HCT116 (cell line): Measurements from ENCODE around the gene HSPA9. TPM values are rescaled to one million over a fixed set of nuclear protein-coding genes. Genes with fewer than 3 reads are reported as not detected.

ENCODE experiments used
- ATAC-seq: fragments of 200-7000 bp; cut with Tn5 transposase; 2 replicates; pipeline ENCODE4 v1.9.1; 2020; ENCODE audit warnings: mild to moderate bottlenecking, moderate library complexity
- BruUV-seq: library from RNA; stranded (reverse); fragments of 400-500 nt; replicated peaks from 2 replicates; lab custom pipeline; 2021; lab: Mats Ljungman, UMichigan
- CTCF ChIA-PET: fragments of 300-600 bp; sonication (Branson Sonifier 250); formaldehyde crosslinking; loops from one replicate; lab custom pipeline; 2021; ENCODE audit warnings: antibody characterized with exemption; lab: Charles Lee
- POLR2A ChIA-PET: fragments of 300-600, 350-600 bp; sonication (Branson Sonifier 250); formaldehyde crosslinking; loops from one replicate; lab custom pipeline; 2021; ENCODE audit warnings: antibody characterized with exemption; lab: Charles Lee
- RAD21 ChIA-PET, 2 experiments: fragments of 300-600 bp; sonication (Branson Sonifier 250); formaldehyde crosslinking; loops; one replicate each; lab custom pipeline; 2023; ENCODE audit warnings: low total read pairs in 2 of 2; ENCODE audit not compliant: uncharacterized antibody in 2 of 2, unreplicated experiment in 2 of 2, low non-redundant PET in 1 of 2; lab: Charles Lee
- DNase-seq: peaks from one replicate; pipeline ENCODE4 v3.0.0-alpha.2; 2010; ENCODE audit warnings: low read depth, low spot score
- H2AFZ ChIP-seq: fragments of 200-600 bp; shearing (Covaris generic), sonication (generic); 2 replicates; pipeline ENCODE4 v1.6.1; 2017; ENCODE audit warnings: low read depth, mixed run types, mixed read lengths, antibody characterized with exemption, low read length; ENCODE audit not compliant: poor library complexity, severe bottlenecking
- H3K27ac ChIP-seq: 2 replicates; pipeline ENCODE4 v1.5.1; 2012; ENCODE audit warnings: low read depth, low read length
- H3K27me3 ChIP-seq: fragments of 200-600 bp; sonication (generic); 2 replicates; pipeline ENCODE4 v1.6.1; 2016; ENCODE audit warnings: mixed run types, low read length, mixed read lengths; ENCODE audit not compliant: insufficient read depth
- H3K36me3 ChIP-seq, 2 experiments: fragments of 200-500 bp in 1 of 2; fragments of 200-600 bp in 1 of 2; sonication (Bioruptor generic) in 1 of 2; sonication (generic) in 1 of 2; 2 replicates each; pipeline versions ENCODE4 v1.5.1 to v1.6.1; 2014 to 2016; ENCODE audit warnings: low read length in 2 of 2, inconsistent platforms in 1 of 2, mixed read lengths in 1 of 2, mixed run types in 1 of 2; ENCODE audit not compliant: insufficient read depth in 2 of 2, control insufficient read depth in 1 of 2
- H3K4me1 ChIP-seq, 2 experiments: fragments of 200-600 bp in 1 of 2; sonication (generic) in 1 of 2; 2 replicates each; pipeline versions ENCODE4 v1.5.1 to v1.6.1; 2012 to 2017; ENCODE audit warnings: low read length in 2 of 2, inconsistent platforms in 1 of 2, mild to moderate bottlenecking in 1 of 2, mixed read lengths in 1 of 2, mixed run types in 1 of 2, moderate library complexity in 1 of 2; ENCODE audit not compliant: insufficient read depth in 2 of 2, control insufficient read depth in 1 of 2
- H3K4me2 ChIP-seq: fragments of 200-600 bp; sonication (generic); 2 replicates; pipeline ENCODE4 v1.6.1; 2017; ENCODE audit warnings: mixed run types, low read length, mixed read lengths
- H3K4me3 ChIP-seq, 2 experiments: fragments of 200-600 bp in 1 of 2; sonication (generic) in 1 of 2; replicated peaks in 1 of 2; 2 replicates each; pipeline ENCODE4 v1.5.1; 2011 to 2016; ENCODE audit warnings: low read length in 2 of 2, control low read depth in 1 of 2, low read depth in 1 of 2, mild to moderate bottlenecking in 1 of 2, mixed read lengths in 1 of 2, mixed run types in 1 of 2
- H3K79me2 ChIP-seq: fragments of 200-600 bp; sonication (generic); 2 replicates; pipeline ENCODE4 v1.6.1; 2017; ENCODE audit warnings: mild to moderate bottlenecking, mixed run types, low read length, moderate library complexity, mixed read lengths; ENCODE audit not compliant: insufficient read depth
- H3K9ac ChIP-seq: fragments of 200-600 bp; sonication (generic); 2 replicates; pipeline ENCODE4 v1.6.1; 2016; ENCODE audit warnings: low read length, mixed read lengths
- H3K9me2 ChIP-seq: fragments of 200-600 bp; sonication (generic), shearing (Covaris generic); 2 replicates; pipeline ENCODE4 v1.6.1; 2017; ENCODE audit warnings: mixed run types, mild to moderate bottlenecking, moderate library complexity; ENCODE audit not compliant: insufficient read depth
- H3K9me3 ChIP-seq, 2 experiments: fragments of 200-500 bp in 1 of 2; fragments of 200-600 bp in 1 of 2; sonication (Bioruptor generic) in 1 of 2; sonication (generic) in 1 of 2; 2 replicates each; pipeline ENCODE4 v1.6.1; 2014 to 2017; ENCODE audit warnings: low read length in 2 of 2, mixed read lengths in 2 of 2, inconsistent platforms in 1 of 2, low read depth in 1 of 2, mild to moderate bottlenecking in 1 of 2, mixed run types in 1 of 2, moderate library complexity in 1 of 2; ENCODE audit not compliant: control insufficient read depth in 1 of 2, insufficient read depth in 1 of 2
- H4K20me1 ChIP-seq: fragments of 200-600 bp; sonication (generic), shearing (Covaris generic); 2 replicates; pipeline ENCODE4 v1.6.1; 2017; ENCODE audit warnings: mixed run types, mild to moderate bottlenecking, moderate library complexity; ENCODE audit not compliant: insufficient read depth
- CBX3 ChIP-seq: IDR thresholded peaks from 2 replicates; pipeline ENCODE4 v1.6.1; 2012; ENCODE audit warnings: low read depth
- EZH2 ChIP-seq: fragments of 200-600 bp; sonication (generic); IDR thresholded peaks from 2 replicates; pipeline ENCODE4 v1.6.1; 2017; ENCODE audit warnings: antibody characterized with exemption, mixed run types
- MAX ChIP-seq: IDR thresholded peaks from 2 replicates; pipeline ENCODE4 v1.6.1; 2012
- RAD21 ChIP-seq: IDR thresholded peaks from 2 replicates; pipeline ENCODE4 v1.6.1; 2012; ENCODE audit warnings: low read depth, mild to moderate bottlenecking
- SIN3A ChIP-seq: IDR thresholded peaks from 2 replicates; pipeline ENCODE4 v1.6.1; 2012; ENCODE audit warnings: low read depth
- SRF ChIP-seq: IDR thresholded peaks from 2 replicates; pipeline ENCODE4 v1.6.1; 2012; ENCODE audit warnings: low read depth
- YY1 ChIP-seq: IDR thresholded peaks from 2 replicates; pipeline ENCODE4 v1.6.1; 2011; ENCODE audit warnings: low read length, low read depth, moderate library complexity, mild to moderate bottlenecking; ENCODE audit not compliant: insufficient replicate concordance; ENCODE audit errors: extremely low read depth
- ZFX ChIP-seq: fragments of 450-650 bp; IDR thresholded peaks from 2 replicates; pipeline ENCODE4 v1.6.1; 2017
- intact Hi-C: fragments of 100-400 bp; cut with micrococcal nuclease; formaldehyde crosslinking; loops from 2 replicates; pipeline ENCODE4 v1.10.0; 2022
- total RNA-seq: library from RNA; stranded (reverse); gene quantifications from one replicate; pipeline ENCODE4 v1.2.1, GENCODE V29; 2021; ENCODE audit not compliant: unreplicated experiment
- TF ChIP-seq, protein P1 (sequence below), 3 experiments: fragments of 200-600 bp in 1 of 3; sonication (generic) in 1 of 3; IDR thresholded peaks in 2 of 3; conservative IDR thresholded peaks in 1 of 3; 2 replicates each; pipeline ENCODE4 v1.5.1; 2012 to 2017; ENCODE audit warnings: low read depth in 2 of 3, low read length in 2 of 3, antibody characterized with exemption in 1 of 3, borderline replicate concordance in 1 of 3, control low read depth in 1 of 3, mild to moderate bottlenecking in 1 of 3, mixed read lengths in 1 of 3, mixed run types in 1 of 3, moderate library complexity in 1 of 3; ENCODE audit not compliant: insufficient read depth in 1 of 3
- TF ChIP-seq, protein P2 (sequence below): IDR thresholded peaks from 2 replicates; pipeline ENCODE4 v1.6.1; 2011; ENCODE audit warnings: mild to moderate bottlenecking, low read length, moderate library complexity; ENCODE audit not compliant: insufficient replicate concordance; ENCODE audit errors: extremely low read depth
- TF ChIP-seq, protein P3 (sequence below): IDR thresholded peaks from 2 replicates; pipeline ENCODE4 v1.6.1; 2012; ENCODE audit warnings: low read depth

HSPA9 gene
- total RNA-seq, 1 experiment from 2014 or later: 486 TPM

DNA sequence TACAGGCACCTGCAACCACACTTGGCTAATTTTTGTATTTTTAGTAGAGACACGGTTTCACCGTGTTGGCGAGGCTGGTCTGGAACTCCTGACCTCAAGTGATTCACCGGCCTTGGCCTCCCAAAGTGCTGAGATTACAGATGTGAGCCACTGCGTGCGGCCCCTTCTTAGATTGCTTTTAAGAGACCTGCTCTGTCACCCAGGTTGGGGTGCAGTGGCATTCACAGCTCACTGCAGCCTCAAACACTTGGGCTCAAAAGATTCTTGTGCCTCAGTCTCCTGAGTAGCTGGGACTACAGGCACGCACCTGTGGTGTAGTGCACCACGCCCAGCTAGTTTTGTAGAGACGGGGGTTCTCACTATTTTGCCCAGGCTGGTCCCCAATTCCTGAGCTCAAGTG lies 11.0 kb downstream of the HSPA9 start (continued):
- TF ChIP-seq, protein P1, sequence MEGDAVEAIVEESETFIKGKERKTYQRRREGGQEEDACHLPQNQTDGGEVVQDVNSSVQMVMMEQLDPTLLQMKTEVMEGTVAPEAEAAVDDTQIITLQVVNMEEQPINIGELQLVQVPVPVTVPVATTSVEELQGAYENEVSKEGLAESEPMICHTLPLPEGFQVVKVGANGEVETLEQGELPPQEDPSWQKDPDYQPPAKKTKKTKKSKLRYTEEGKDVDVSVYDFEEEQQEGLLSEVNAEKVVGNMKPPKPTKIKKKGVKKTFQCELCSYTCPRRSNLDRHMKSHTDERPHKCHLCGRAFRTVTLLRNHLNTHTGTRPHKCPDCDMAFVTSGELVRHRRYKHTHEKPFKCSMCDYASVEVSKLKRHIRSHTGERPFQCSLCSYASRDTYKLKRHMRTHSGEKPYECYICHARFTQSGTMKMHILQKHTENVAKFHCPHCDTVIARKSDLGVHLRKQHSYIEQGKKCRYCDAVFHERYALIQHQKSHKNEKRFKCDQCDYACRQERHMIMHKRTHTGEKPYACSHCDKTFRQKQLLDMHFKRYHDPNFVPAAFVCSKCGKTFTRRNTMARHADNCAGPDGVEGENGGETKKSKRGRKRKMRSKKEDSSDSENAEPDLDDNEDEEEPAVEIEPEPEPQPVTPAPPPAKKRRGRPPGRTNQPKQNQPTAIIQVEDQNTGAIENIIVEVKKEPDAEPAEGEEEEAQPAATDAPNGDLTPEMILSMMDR (IDR thresholded peaks at IDR 0.05 in 2 of 3, conservative IDR thresholded peaks at IDR 0.05 in 1 of 3; ENCODE audit: borderline replicate concordance in 1 of 3, insufficient read depth in 1 of 3, low read depth in 2 of 3, low read length in 2 of 3): no peak

DNA sequence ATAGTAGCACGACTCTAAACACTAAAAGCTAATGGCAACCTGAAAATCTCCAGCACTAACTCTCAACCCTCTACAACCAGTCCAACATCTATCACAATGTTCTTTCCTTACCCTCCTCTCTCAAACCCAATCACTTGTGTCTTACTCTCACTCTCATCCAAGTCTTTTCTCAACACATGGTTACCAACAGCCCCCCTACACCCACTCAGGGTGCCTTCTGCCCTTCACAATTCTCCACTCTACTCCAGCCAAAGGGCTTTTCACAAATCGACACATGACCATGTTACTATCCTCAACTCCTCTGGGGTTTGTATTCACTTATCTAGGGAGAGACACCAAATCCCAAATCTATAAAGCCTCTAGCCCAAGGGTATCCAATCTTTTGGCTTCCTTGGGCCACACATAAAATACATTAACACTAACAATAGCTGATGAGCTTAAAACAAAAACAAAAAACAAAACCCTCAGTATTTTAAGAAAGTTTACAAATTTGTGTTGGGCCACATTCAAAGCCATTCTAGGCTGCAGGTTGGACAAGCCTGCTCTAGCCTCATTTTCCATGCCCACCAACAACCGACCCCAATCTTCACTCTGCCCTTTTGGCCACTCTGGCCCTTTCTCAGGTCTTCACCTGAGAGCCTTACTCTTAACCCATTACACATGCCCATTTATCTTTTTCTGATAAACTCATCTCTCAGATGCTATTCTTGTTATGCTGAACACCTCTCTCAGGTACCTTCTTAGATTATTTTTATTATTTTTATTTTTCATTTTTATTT lies 11.7 kb downstream of the HSPA9 start:
- Histone ChIP-seq H2AFZ (no peak overlapping the region), H3K4me3 (no peak overlapping the region), H3K9me3 (no peaks in the 10 kb centered on the region), H3K36me3 (peaks cover 76 to 84% of the 10 kb centered on the region in 2 experiments), H3K9me2 (no peaks in the 10 kb centered on the region), H3K4me2 (no peak overlapping the region), H3K27me3 (no peaks in the 10 kb centered on the region), H3K79me2 (peaks cover 97% of the 10 kb centered on the region), H3K27ac (no peak overlapping the region), H3K9ac (no peak overlapping the region), H4K20me1 (peaks cover 38% of the 10 kb centered on the region; the same call in 1 of the 2 replicates), H3K4me1 (no peaks in the 10 kb centered on the region)
- ChIA-PET POLR2A (interaction anchor here (1.1 to 1.5 kb wide), 4 partner anchors 10 to 20 kb away, joined by 3 to 5 read pairs (median 4); partner anchors contain the start of genes ETF1 and HSPA9), CTCF (no interaction called here), RAD21 (no interaction called here)
- no TSS peak for BruUV-seq
- ATAC-seq (no peak), DNase-seq (no peak)
- intact Hi-C loops: no loop called here
- TF ChIP-seq, protein P2, sequence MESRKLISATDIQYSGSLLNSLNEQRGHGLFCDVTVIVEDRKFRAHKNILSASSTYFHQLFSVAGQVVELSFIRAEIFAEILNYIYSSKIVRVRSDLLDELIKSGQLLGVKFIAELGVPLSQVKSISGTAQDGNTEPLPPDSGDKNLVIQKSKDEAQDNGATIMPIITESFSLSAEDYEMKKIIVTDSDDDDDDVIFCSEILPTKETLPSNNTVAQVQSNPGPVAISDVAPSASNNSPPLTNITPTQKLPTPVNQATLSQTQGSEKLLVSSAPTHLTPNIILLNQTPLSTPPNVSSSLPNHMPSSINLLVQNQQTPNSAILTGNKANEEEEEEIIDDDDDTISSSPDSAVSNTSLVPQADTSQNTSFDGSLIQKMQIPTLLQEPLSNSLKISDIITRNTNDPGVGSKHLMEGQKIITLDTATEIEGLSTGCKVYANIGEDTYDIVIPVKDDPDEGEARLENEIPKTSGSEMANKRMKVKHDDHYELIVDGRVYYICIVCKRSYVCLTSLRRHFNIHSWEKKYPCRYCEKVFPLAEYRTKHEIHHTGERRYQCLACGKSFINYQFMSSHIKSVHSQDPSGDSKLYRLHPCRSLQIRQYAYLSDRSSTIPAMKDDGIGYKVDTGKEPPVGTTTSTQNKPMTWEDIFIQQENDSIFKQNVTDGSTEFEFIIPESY: no peak
- TF ChIP-seq RAD21 (no peak), SIN3A (no peak), CBX3 (no peak), SRF (no peak), YY1 (no peak), EZH2 (no peak), MAX (no peak), ZFX (no peak)
- TF ChIP-seq, protein P3, sequence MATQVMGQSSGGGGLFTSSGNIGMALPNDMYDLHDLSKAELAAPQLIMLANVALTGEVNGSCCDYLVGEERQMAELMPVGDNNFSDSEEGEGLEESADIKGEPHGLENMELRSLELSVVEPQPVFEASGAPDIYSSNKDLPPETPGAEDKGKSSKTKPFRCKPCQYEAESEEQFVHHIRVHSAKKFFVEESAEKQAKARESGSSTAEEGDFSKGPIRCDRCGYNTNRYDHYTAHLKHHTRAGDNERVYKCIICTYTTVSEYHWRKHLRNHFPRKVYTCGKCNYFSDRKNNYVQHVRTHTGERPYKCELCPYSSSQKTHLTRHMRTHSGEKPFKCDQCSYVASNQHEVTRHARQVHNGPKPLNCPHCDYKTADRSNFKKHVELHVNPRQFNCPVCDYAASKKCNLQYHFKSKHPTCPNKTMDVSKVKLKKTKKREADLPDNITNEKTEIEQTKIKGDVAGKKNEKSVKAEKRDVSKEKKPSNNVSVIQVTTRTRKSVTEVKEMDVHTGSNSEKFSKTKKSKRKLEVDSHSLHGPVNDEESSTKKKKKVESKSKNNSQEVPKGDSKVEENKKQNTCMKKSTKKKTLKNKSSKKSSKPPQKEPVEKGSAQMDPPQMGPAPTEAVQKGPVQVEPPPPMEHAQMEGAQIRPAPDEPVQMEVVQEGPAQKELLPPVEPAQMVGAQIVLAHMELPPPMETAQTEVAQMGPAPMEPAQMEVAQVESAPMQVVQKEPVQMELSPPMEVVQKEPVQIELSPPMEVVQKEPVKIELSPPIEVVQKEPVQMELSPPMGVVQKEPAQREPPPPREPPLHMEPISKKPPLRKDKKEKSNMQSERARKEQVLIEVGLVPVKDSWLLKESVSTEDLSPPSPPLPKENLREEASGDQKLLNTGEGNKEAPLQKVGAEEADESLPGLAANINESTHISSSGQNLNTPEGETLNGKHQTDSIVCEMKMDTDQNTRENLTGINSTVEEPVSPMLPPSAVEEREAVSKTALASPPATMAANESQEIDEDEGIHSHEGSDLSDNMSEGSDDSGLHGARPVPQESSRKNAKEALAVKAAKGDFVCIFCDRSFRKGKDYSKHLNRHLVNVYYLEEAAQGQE: no peak
- TF ChIP-seq, protein P1 (IDR thresholded peaks at IDR 0.05 in 2 of 3, conservative IDR thresholded peaks at IDR 0.05 in 1 of 3; ENCODE audit: borderline replicate concordance in 1 of 3, insufficient read depth in 1 of 3, low read depth in 2 of 3, low read length in 2 of 3): no peak
